HG03103 (cell line): ENCODE measurements around the gene GGT5.
"Not testable (repeated sequence)": the region's sequence is repeated elsewhere in the genome, so short reads cannot be mapped to it uniquely, and the experiment has no call there.

Experiments
- ATAC-seq: cut with Tn5 transposase; IDR thresholded peaks from one replicate; pipeline ENCODE4 v1.9.1; 2021; ENCODE audit warnings: low read depth; ENCODE audit not compliant: unreplicated experiment

The GGT5 gene

DNA sequence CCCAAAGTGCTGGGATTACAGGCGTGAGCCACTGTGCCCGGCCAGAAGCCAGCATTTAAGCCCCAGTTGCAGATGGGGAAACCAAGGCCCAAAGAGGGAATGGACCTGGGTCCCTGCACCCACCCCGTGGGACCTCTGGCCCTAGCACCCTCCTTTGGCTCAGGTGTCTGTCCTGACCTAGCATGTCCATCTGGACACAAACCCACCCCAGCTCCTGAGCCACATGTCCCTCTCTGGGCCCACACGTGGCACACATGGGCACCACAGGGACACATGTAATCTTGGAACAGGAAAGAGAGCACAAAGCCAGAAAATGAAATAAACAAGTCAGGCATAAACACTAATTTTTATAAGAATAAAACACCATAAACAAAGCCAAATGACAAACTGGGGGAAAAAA is 9.6 kb downstream of the GGT5 start:
- ATAC-seq: no peak

DNA sequence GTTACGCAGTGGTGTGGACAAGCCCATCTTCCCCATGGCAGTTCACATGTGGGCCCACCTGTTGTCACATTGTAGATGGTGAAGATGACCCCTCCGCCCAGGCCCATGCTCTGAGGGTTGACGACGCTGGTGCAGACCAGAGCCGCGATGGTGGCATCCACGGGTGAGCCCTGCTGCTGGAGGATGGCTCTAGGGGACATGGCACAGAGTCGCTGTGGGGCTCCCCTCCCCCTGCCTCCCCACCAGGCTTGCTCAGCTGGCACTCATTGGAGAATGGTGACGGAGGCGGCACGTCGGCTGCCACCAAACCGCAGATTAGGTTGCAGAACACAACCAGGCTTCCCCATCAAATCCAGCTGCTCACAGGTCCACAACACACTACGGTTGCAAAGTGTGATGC is 11.1 kb downstream of the GGT5 start:
- no peak for ATAC-seq

DNA sequence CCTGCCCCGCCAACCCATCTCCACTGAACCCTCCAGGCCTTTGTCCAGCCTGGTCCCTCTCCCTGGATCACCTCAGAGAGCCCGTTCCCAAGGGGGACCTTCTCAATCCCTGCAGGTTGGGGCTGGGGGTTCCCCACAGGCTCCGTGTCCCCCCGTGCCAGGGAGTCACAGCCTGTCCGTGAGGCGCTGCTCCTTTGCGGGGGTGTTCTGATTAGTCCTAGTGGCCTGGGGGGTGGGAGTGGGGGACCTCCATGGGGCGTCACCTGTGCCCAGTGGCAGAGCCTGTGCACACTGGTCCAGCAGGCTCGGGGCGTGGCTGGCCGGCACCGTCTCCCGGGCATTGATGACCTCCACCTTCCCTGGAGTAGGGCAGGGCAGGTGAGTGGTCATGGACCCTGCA is 11.6 kb downstream of the GGT5 start:
- ATAC-seq: no peak

DNA sequence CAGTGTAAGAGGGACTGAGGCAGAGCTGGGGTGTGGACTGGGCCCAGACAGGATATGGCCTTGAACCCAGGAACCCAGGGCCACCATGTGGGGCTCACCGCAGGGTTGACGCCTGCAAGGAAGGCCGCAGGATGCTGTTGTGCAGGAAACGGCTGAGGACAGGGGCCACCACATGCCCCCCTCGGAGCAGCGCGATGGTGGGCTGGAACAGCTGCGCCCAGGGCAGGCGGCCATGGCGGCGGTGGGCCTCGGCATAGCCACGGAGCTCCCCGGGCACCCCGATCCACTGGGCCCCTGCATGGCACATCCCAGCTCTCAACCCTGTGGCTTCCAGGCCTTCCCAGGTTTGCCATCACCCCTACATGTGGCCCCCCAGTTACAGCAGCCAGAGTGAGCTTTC is 12.2 kb downstream of the GGT5 start:
- no peak for ATAC-seq

DNA sequence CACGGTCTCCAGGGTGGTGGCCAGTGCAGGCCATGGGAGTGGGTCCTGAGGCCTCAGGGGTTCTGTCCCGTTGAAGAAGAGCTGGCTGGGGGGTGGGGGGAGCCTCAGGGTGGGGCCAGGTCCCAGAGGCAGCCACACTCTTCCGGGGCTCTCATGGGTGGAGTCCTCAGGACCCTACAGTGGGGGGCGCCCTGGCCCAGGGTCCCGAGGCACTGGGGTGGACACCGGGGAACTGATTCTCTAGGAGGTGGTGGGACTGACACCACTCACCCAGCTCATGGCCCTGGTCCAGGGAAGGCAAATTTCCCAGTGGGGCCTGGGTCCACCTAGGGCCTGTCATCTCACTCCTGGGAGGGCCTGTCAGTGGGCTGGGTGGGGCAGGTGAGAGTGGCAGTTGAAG is 12.8 kb downstream of the GGT5 start:
- no peak for ATAC-seq

DNA sequence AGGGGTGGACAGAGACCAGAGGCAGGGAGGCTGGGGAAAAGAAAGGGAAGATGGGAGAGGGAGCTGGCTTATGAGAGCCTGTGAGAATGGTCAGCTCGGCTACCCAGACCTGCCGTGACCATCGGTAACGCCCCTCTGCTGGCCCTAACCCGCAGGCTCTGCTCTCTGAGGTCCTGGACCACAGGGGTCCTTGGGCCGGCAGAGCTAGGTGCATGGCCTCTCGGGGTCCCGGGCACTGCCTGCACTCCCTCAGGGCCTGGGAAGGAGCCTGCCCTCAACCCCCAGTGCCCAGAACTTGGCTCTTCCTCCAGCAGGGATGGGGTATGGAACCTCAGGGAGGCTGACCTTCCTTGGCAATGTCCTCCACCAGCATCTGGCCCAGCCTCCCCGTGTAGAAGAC is 13.2 kb downstream of the GGT5 start:
- ATAC-seq: no peak

DNA sequence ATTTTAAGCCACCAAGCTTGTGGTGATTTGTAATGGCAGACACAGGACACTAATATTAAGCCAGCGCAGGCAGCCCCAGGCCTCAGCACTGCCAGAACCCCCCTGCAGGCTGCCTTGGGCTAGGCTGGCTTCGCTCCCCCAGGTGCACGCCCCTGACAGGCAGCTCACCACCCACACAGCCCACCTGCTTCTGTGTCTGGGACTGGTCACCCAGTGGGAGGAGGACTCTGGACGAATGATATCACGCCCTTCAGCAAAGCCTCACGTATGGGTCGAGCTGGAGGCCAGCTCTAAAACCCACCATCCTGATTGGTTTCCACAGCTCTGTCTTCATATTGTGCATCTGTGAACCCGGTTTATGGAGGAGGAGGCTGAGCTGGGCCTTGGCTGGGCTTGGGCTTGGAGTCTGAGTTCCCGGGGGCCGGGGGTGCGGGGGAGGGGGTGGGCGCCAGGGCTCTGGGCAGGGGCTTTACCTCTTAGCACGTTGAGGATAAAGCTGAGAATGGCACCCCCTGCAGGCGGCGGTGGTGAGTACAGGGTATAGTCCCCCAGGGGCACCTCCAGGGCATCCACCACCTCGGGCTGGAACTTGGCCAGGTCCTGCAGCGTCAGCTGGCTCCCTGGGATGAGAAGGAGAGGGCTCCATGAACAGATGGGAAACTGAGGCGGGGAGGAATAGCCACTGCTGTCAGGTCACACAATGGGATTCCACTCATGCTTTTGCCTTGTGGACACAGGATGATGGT is 13.8 kb downstream of the GGT5 start:
- ATAC-seq: no peak

DNA sequence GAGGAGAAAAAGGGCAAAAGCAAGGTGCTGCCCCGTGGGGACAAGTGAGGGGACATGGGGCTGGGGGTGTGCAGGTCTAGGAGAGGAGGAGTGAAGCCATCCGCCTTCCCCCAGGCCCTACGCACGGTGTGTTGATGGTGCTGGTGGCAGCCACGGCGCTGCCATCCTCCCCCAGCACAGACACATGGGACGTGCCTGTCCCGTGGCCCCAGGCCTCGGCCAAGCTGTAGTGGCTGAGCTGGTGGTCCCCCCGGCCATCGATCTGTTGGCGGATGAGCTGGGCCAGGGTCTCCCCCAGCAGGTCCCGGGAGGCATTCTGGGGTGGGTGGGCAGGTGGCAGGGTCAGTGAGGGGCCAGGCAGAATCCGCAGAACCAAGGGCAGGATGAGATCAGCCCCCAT is 18.9 kb downstream of the GGT5 start:
- no peak for ATAC-seq

DNA sequence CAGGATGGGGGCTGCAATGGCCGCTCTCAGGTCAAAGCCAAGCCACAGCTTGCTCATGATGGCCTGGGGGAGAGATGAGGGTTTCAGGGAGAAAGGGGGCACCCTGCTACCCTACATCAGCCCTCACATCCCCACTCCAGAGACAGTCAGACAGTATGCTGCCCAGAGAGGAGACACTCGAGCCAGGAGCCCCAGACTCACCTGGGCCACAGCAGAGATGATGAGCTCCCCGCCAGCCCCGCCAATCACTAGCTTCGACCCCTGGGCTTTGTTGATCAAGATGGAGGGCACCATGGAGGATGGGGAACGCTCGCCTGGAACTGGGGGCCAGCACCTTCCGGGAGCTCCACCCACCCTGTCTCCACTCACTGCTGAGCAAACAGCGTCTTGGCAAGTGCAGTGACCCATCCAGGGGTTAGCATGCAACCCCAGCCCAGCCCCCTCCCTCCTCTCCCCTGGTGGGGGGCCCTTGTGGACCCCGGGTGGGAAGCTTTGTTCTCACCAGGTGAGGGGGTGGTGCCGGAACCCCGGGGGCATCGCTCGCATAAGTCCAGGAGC is 19.8 kb downstream of the GGT5 start:
- ATAC-seq: no peak

DNA sequence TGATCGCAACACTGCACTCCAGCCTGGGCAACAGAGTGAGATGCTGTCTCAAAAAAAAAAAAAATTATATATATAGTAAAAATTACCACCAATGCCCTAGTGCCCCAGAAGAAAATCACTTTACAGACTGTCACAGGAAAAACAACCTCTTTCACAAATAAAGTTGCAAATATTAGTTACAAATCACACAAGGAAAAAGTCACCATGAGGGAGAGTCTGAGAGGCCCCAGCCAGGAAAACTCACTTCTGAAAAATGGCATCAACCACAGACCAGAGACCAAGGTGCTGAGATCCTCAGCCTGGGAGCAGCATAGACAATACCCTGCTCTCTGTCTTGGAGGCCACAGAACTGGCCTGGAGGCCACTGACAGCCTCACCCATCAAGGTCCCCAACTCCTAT is 20.4 kb downstream of the GGT5 start:
- no peak for ATAC-seq

DNA sequence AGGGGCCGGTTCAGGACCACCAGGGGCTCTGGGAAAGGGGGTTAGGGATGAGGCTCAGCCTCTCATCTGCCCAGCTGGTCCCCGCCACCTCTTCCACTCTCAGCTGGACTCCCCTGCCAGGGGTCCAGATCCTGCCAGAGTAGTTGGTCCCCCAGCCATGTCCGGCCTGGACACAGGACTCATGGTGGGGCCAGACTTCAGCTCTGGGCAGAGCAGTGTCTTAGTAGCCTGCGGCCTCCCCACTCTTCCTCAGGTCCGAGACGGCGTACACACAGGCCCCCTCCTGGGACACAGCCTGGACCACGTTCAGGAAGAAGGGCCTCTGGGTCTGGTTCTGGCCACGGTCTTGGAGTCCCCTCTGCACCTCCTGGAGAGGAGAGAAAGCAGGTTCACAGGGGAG is 25.1 kb downstream of the GGT5 start:
- ATAC-seq: no peak

DNA sequence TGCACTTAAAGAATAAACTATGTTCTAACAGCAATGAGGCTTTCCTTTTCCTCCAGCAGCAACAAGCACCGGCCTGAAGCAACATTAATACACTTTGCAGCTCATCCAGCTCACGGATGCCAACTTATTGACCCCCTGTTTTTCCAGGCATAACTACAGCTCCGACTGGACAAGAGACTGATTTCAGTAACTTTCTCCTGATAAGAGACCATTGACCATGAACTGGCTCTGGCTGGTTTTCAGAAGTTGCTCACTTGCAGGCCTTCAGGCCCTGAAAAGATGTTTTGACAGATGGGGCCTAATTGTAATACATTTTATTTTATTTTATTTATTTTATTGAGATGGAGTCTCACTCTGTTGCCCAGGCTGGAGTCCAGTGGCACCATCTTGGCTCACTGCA is 27.5 kb downstream of the GGT5 start:
- ATAC-seq: no peak

DNA sequence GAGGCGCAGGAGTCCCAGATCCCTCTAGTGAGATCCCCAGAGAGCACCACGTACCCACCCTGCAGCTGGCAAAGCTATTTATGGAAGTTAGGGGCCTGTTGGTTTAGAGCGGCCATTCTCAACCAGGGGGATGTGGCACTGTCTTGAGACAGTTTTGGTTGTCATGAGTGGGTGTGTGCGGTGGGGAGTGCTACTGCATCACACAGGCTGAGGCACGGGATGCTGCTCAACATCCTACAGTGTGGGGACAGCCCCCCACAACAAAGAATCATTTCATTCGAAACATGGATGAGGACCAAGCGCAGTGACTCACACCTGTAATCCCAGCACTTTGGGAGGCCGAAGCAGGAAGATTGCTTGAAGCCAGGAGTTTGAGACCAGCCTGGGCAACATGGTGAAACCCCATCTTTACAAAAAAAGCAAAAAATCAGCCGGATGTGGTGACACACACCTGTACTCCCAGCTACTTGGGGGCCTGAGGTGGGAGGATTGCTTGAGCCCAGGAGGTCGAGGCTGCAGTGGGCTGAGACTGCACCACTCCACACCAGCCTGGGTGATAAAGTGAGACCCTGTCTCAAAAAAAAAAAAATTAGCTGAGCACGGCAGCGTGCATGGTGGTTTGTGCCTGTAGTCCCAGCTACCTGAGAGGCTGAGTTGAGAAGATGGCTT is 28.2 kb downstream of the GGT5 start:
- no peak for ATAC-seq

DNA sequence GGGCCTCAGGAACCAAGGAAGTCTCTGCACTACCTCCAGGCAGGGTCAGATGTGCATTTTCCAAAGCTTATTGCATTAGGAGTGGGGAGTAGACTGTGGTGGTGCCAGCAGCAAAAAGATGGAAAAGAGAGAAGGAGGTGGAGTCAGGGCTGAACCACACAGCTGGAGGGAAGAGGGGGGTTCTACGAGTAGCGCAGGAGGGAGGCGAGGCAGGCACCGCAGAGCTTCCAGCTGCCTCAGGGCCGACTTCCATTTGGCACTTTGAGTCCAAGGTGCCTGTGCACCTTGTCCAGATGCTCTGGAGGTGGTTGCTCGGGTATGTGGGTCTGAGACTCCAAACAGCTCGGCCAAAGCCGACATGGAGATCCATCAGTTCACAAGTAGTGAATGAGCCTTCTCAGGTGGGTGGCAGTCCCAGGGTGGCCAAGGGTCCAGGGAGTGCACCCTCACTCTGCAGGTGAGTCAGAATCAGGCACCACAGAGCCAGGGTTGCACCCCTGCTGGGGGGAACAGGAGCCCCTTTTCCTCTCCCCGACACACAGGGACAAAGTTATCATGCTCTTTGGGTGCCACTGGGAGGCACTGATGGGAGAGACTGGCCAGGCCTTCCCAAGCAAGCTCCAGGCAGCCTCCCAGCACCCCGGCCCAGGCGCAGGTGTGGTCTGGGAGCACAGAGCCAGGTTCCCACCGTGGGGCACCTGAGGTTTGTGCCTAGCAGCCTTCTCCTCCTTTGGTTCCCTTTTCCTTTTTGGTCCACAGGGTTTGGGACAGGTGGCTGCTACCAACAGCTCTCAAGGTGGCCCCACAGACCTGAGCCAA is 30.2 kb downstream of the GGT5 start:
- no peak for ATAC-seq

DNA sequence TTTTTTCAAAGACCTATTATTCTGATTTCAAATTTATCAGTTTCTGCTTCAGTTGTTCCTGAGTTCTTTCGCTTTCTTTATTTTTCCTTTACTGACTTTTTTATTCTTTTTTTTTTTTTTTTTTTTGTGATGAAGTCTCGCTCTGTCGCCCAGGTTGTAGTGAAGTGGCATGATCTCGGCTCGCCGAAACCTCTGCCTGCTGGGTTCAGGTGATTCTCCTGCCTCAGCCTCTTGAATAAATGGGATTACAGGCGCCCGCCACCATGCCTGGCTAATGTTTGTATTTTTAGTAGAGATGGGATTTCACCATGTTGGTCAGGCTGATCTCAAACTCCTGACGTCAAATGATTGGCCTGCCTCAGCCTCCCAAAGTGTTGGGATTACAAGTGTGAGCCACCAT is 31.8 kb downstream of the GGT5 start:
- ATAC-seq: not testable (repeated sequence)

DNA sequence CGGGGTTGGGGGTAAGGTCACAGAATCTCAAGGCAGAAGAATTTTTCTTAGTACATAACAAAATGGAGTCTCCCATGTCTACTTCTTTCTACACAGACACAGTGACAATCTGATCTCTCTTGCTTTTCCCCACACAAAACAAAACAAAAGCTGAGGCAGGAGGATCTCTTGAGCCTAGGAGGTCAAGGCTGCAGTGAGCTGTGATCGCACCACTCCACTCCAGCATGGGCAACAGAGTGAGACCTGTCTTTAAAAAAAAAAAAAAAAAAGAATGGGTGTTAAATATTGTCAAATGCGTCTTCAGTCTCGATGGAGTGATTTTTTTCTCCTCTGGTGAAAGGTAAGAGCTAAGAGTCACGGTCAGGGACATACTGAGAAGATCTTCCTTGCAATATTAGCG is 33.2 kb downstream of the GGT5 start:
- ATAC-seq: not testable (repeated sequence)

DNA sequence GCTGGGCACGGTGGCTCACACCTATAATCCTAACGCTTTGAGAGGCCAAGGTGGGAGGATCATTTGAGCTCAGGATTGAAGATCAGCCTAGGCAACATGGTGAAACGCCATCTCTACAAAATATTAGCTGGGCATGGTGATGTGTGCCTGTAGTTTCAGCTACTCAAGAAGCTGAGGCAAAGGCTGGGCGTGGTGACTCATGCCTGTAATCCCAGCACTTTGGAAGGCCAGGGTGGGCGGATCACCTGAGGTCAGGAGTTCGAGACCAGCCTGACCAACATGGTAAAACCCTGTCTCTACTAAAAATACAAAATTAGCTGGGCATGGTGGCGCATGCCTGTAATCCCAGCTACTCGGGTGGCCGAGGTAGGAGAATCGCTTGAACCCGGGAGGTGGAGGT is 34.5 kb downstream of the GGT5 start:
- not testable (repeated sequence) for ATAC-seq

DNA sequence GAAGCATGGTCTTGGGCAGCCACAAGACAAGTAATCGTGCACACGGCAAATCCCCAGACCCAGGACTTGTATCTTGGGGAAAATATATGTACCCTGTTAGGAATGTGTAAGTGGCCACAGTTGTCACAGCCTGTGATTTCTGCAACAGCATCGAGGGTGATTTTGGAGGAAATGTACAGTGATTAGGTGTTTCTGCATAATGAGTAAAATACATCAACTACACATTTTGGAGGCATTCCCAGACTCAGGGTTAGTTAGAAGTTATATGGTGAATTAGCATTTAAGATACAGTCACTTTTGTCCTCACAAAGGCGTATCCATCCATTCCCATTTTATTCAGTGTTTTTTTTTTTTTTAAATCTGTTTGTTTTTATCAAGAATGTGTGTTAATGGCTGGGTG is 35.2 kb downstream of the GGT5 start:
- ATAC-seq: no peak

DNA sequence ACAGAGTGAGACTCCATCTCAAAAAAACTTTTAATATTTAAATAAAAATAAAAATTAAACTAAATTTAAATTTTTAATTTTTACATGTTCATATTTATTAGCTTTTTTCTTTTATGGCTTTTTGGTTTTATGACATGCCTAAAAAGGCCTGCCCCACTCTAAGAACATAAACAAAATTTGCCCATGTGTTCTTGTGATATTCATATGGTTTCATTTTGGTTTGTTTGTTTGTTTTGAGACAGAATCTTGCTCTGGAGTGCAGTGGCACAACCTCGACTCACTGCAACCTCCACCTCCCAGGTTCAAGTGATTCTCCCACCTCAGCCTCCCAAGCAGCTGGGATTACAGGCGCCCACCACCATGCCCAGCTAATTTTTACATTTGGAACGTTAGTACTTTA is 35.9 kb downstream of the GGT5 start:
- ATAC-seq: no peak

DNA sequence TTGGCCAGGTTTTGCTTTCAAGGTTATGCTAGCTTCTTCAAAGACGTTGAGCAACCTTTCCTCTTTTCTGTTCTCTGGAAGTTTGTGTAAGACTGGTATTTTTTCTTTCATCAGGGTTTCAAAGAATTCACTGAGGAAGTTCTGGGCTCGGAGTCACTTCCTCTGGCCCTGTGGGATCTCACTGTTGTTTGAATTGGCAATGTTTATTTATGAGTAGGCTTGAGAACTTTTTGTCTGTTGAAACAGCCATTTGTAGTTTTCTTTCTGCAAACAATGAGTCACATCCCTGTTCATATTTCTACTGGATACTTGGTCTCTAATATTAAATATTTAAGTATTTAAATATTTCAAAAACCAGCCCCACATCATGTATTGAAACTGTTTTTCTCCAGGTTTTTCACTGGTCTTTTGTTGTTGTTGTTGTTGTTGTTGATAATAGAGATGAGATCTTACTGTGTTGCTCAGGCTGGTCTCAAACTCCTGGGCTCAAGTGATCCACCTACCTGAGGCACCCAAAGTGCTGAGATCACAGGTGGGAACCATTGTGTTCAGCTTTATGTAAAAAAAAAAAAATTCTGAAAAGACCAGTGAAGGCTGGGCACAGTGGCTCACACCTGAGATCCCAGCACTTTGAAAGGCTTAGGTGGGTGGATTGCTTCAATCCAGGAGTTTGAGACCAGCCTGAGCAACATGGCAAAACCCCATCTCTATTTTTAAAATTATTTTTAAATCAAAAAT is 36.7 kb downstream of the GGT5 start:
- ATAC-seq: no peak
